Neural cell (in vitro differentiated cells): ENCODE measurements around the gene ARHGAP10. TPM values are rescaled to one million over a fixed set of nuclear protein-coding genes. Genes with fewer than 3 reads are reported as not detected.

Source experiments
- H2AFZ ChIP-seq: fragments of 200-600, 300-800 bp; sonication (generic), shearing (Covaris generic); 2 replicates; pipeline ENCODE4 v1.6.0; 2014; ENCODE audit warnings: low read depth, mild to moderate bottlenecking, antibody characterized with exemption, low read length, moderate library complexity
- H3F3A ChIP-seq: fragments of 200-600 bp; shearing (Covaris generic); 2 replicates; pipeline ENCODE4 v1.6.1; 2016; ENCODE audit warnings: mild to moderate bottlenecking, moderate library complexity, mixed read lengths, antibody characterized with exemption, low read length; ENCODE audit not compliant: insufficient read depth, poor library complexity, severe bottlenecking
- H3K27ac ChIP-seq: fragments of 200-600, 300-800 bp; sonication (generic), shearing (Covaris generic); 2 replicates; pipeline ENCODE4 v1.5.1; 2014; ENCODE audit warnings: mild to moderate bottlenecking, low read length, moderate library complexity
- H3K27me3 ChIP-seq: fragments of 300-800, 200-600 bp; sonication (generic), shearing (Covaris generic); 2 replicates; pipeline ENCODE4 v1.6.0; 2014; ENCODE audit warnings: mild to moderate bottlenecking, low read depth, low read length, moderate library complexity; ENCODE audit not compliant: insufficient read depth
- H3K36me3 ChIP-seq: fragments of 300-800, 200-600 bp; sonication (generic), shearing (Covaris generic); 2 replicates; pipeline ENCODE4 v1.5.1; 2014; ENCODE audit warnings: mild to moderate bottlenecking, antibody characterized with exemption, low read length, moderate library complexity; ENCODE audit not compliant: insufficient read depth
- H3K4me2 ChIP-seq: fragments of 300-800, 200-600 bp; sonication (generic), shearing (Covaris generic); 2 replicates; pipeline ENCODE4 v1.6.0; 2014; ENCODE audit warnings: mild to moderate bottlenecking, low read length
- H3K4me3 ChIP-seq: fragments of 300-800, 200-600 bp; sonication (generic), shearing (Covaris generic); 2 replicates; pipeline ENCODE4 v1.5.1; 2014; ENCODE audit warnings: mild to moderate bottlenecking, low read length, moderate library complexity
- H3K79me2 ChIP-seq: fragments of 200-600 bp; shearing (Covaris generic); replicated peaks from 2 replicates; pipeline ENCODE4 v1.6.0; 2014; ENCODE audit warnings: mild to moderate bottlenecking, low read length, moderate library complexity; ENCODE audit not compliant: insufficient read depth
- H3K9ac ChIP-seq: fragments of 300-800, 200-600 bp; sonication (generic), shearing (Covaris generic); 2 replicates; pipeline ENCODE4 v1.6.1; 2016; ENCODE audit warnings: mild to moderate bottlenecking, low read length, mixed read lengths
- H3K9me2 ChIP-seq: fragments of 200-600 bp; shearing (Covaris generic); 2 replicates; pipeline ENCODE4 v1.6.1; 2016; ENCODE audit warnings: mild to moderate bottlenecking, low read length, mixed read lengths; ENCODE audit not compliant: insufficient read depth
- H3K9me3 ChIP-seq: fragments of 200-600, 300-800 bp; sonication (generic), shearing (Covaris generic); 2 replicates; pipeline ENCODE4 v1.6.1; 2016; ENCODE audit warnings: mild to moderate bottlenecking, mixed run types, low read length, moderate library complexity, mixed read lengths
- H4K20me1 ChIP-seq: fragments of 200-600 bp; shearing (Covaris generic); 2 replicates; pipeline ENCODE4 v1.6.1; 2016; ENCODE audit warnings: mild to moderate bottlenecking, mixed run types; ENCODE audit not compliant: insufficient read depth
- CTCF ChIP-seq: fragments of 450-650 bp; IDR thresholded peaks from 2 replicates; pipeline ENCODE4 v1.5.1; 2014; ENCODE audit warnings: antibody characterized with exemption, mild to moderate bottlenecking, moderate library complexity; ENCODE audit not compliant: poor library complexity, severe bottlenecking
- EP300 ChIP-seq: fragments of 450-650 bp; conservative IDR thresholded peaks from 2 replicates; pipeline ENCODE4 v1.6.1; 2014; ENCODE audit warnings: antibody characterized with exemption, mild to moderate bottlenecking, moderate library complexity; ENCODE audit not compliant: poor library complexity, severe bottlenecking
- EZH2 ChIP-seq: fragments of 200-600, 300-800 bp; shearing (Covaris generic), sonication (generic); IDR thresholded peaks from 2 replicates; pipeline ENCODE4 v1.6.1; 2014; ENCODE audit warnings: antibody characterized with exemption, low read length, borderline replicate concordance, mild to moderate bottlenecking; ENCODE audit not compliant: insufficient read depth, poor library complexity, severe bottlenecking
- MXI1 ChIP-seq: fragments of 450-650 bp; conservative IDR thresholded peaks from 2 replicates; pipeline ENCODE4 v1.6.1; 2014; ENCODE audit warnings: antibody characterized with exemption, mild to moderate bottlenecking; ENCODE audit not compliant: poor library complexity, severe bottlenecking
- POLR2AphosphoS5 ChIP-seq: IDR thresholded peaks from 2 replicates; pipeline ENCODE4 v1.6.1; 2012
- RAD21 ChIP-seq: fragments of 450-650 bp; conservative IDR thresholded peaks from 2 replicates; pipeline ENCODE4 v1.6.1; 2014; ENCODE audit warnings: antibody characterized with exemption, mild to moderate bottlenecking, moderate library complexity
- SMC3 ChIP-seq: fragments of 450-650 bp; conservative IDR thresholded peaks from 2 replicates; pipeline ENCODE4 v1.6.1; 2014; ENCODE audit warnings: antibody characterized with exemption, mild to moderate bottlenecking, moderate library complexity; ENCODE audit not compliant: poor library complexity
- TAF1 ChIP-seq: IDR thresholded peaks from 2 replicates; pipeline ENCODE4 v1.6.1; 2012; ENCODE audit warnings: low read depth
- polyA plus RNA-seq: library from polyadenylated mRNA; depleted of rRNA; stranded (reverse); fragments of >200 nt; gene quantifications from 2 replicates; pipeline ENCODE4 v1.2.3, GENCODE V29; 2014
- TF ChIP-seq, protein P1 (sequence below): IDR thresholded peaks from 2 replicates; pipeline ENCODE4 v1.6.1; 2012; ENCODE audit warnings: borderline replicate concordance

Gene ARHGAP10
- polyA plus RNA-seq, 1 donor from 2014 or later, result 1.2 TPM

DNA sequence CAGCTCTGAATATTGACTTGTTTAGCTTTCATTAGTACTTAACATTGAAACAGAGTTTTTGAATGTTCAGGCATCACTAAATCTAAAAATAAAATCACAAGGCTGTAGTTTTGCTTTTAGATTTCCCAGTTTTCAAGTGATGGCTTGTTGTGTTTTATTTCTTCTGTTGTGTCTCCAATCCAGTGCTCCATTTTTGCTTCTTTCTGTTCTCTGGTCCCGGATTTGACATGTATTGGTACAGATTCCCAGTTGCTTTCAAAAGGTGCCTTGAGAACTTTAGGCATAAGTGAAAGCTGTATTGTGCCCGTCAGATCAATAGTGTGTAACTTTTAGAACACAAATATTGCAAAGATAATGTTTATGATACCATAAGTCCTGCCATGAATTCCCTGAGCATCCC is 53.2 kb downstream of the ARHGAP10 start:
- Histone ChIP-seq H3K27ac (no peak overlapping the region), H3K4me3 (no peak overlapping the region), H4K20me1 (no peaks in the 10 kb centered on the region), H3K36me3 (no peaks in the 10 kb centered on the region), H3K27me3 (no peaks in the 10 kb centered on the region), H3F3A (no peaks in the 10 kb centered on the region), H3K9ac (no peak overlapping the region), H2AFZ (no peak overlapping the region), H3K9me3 (no peaks in the 10 kb centered on the region), H3K4me2 (no peak overlapping the region), H3K9me2 (no peaks in the 10 kb centered on the region), H3K79me2 (no peaks in the 10 kb centered on the region)
- no peak for TF ChIP-seq EZH2
- no peak for TF ChIP-seq TAF1
- TF ChIP-seq, protein P1, sequence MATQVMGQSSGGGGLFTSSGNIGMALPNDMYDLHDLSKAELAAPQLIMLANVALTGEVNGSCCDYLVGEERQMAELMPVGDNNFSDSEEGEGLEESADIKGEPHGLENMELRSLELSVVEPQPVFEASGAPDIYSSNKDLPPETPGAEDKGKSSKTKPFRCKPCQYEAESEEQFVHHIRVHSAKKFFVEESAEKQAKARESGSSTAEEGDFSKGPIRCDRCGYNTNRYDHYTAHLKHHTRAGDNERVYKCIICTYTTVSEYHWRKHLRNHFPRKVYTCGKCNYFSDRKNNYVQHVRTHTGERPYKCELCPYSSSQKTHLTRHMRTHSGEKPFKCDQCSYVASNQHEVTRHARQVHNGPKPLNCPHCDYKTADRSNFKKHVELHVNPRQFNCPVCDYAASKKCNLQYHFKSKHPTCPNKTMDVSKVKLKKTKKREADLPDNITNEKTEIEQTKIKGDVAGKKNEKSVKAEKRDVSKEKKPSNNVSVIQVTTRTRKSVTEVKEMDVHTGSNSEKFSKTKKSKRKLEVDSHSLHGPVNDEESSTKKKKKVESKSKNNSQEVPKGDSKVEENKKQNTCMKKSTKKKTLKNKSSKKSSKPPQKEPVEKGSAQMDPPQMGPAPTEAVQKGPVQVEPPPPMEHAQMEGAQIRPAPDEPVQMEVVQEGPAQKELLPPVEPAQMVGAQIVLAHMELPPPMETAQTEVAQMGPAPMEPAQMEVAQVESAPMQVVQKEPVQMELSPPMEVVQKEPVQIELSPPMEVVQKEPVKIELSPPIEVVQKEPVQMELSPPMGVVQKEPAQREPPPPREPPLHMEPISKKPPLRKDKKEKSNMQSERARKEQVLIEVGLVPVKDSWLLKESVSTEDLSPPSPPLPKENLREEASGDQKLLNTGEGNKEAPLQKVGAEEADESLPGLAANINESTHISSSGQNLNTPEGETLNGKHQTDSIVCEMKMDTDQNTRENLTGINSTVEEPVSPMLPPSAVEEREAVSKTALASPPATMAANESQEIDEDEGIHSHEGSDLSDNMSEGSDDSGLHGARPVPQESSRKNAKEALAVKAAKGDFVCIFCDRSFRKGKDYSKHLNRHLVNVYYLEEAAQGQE, result no peak
- TF ChIP-seq CTCF, result no peak

DNA sequence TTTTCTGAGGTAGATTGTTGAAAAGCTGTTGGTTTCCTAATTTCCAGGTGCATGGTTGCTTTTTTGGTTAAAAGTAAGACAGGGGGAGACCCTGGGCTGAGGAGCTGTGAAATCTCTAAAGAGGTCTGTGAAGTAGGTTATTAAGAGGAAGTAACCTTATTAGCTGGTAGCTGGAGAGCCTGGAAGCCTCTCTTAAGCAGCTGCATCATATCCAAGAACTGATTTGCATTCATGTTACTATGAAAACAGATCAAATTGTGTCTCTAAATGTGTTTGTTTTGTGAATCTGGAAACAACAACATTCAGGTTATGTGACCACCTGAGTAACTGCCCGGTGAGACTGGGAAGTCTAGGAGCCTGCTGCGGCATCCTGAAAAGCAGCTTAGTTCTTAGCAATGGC is 54.1 kb downstream of the ARHGAP10 start:
- TF ChIP-seq SMC3 (no peak), MXI1 (no peak), RAD21 (no peak)
- Histone ChIP-seq H3K4me2 (no peak overlapping the region), H3K9ac (no peak overlapping the region), H2AFZ (no peak overlapping the region), H3K9me3 (no peaks in the 10 kb centered on the region), H3K36me3 (no peaks in the 10 kb centered on the region), H3K27me3 (no peaks in the 10 kb centered on the region), H3K79me2 (no peaks in the 10 kb centered on the region), H3K27ac (no peak overlapping the region), H3F3A (no peaks in the 10 kb centered on the region), H3K9me2 (no peaks in the 10 kb centered on the region), H4K20me1 (no peaks in the 10 kb centered on the region), H3K4me3 (no peak overlapping the region)

GRCh38 chr4:147786531-147786930 is 54.6 kb downstream of the ARHGAP10 start:
- TF ChIP-seq SMC3 (no peak), CTCF (no peak), EP300 (no peak), EZH2 (no peak), TAF1 (no peak), POLR2AphosphoS5 (no peak), MXI1 (no peak), RAD21 (no peak)
- TF ChIP-seq, protein P1, result no peak
- H3K79me2 ChIP-seq, result no peaks in the 10 kb centered on the region
- H3K9ac ChIP-seq, result no peak overlapping the region
- no peak overlapping the region for H2AFZ ChIP-seq
- no peaks in the 10 kb centered on the region for H4K20me1 ChIP-seq
- H3K27ac ChIP-seq, result no peak overlapping the region
- no peak overlapping the region for H3K4me2 ChIP-seq
- H3K4me3 ChIP-seq, result no peak overlapping the region
- no peaks in the 10 kb centered on the region for H3K36me3 ChIP-seq
- H3K27me3 ChIP-seq, result no peaks in the 10 kb centered on the region
- no peaks in the 10 kb centered on the region for H3K9me2 ChIP-seq
- no peaks in the 10 kb centered on the region for H3K9me3 ChIP-seq
- H3F3A ChIP-seq, result no peaks in the 10 kb centered on the region
